22Rv1 (cell line): ENCODE results near the gene PFKFB1.
A peak's percentile ranks its signal among the peaks of the same experiment; 100 is the strongest.

Source experiments
- H3K27ac ChIP-seq: fragments of 450-650 bp; 2 replicates; pipeline ENCODE4 v1.5.1; 2017
- ZFX ChIP-seq: fragments of 450-650 bp; IDR thresholded peaks from 2 replicates; pipeline ENCODE4 v1.6.1; 2017; ENCODE audit warnings: antibody characterized with exemption, borderline replicate concordance
- TF ChIP-seq, protein P1 (sequence below): fragments of 450-650 bp; IDR thresholded peaks from 2 replicates; pipeline ENCODE4 v1.5.1; 2017; ENCODE audit warnings: mild to moderate bottlenecking

PFKFB1 gene

DNA sequence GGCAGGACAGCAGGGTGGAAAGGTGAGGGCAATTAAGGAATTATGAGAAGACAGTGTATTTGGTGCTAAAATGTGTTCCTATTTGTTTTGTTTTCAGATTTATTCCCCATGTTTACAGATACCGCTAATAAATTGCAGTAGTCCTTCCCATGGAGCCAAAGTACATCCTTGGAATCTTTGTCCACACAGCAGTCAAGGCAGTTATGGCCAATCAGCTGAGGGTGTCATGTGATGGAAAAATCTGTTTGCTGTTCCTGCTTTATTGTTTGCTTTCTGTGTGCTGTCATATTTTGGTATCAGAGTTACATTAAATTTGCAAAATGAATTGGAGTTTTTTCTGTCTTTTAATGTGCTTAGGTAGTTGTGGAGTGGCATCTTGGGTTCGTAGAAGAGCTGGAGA lies 62.9 kb downstream of the PFKFB1 start:
- TF ChIP-seq, protein P1, sequence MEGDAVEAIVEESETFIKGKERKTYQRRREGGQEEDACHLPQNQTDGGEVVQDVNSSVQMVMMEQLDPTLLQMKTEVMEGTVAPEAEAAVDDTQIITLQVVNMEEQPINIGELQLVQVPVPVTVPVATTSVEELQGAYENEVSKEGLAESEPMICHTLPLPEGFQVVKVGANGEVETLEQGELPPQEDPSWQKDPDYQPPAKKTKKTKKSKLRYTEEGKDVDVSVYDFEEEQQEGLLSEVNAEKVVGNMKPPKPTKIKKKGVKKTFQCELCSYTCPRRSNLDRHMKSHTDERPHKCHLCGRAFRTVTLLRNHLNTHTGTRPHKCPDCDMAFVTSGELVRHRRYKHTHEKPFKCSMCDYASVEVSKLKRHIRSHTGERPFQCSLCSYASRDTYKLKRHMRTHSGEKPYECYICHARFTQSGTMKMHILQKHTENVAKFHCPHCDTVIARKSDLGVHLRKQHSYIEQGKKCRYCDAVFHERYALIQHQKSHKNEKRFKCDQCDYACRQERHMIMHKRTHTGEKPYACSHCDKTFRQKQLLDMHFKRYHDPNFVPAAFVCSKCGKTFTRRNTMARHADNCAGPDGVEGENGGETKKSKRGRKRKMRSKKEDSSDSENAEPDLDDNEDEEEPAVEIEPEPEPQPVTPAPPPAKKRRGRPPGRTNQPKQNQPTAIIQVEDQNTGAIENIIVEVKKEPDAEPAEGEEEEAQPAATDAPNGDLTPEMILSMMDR = no peak
- TF ChIP-seq ZFX = no peak
- peak overlapping the region; percentile 80 for H3K27ac ChIP-seq

GRCh38 chrX:54930291-54931049 lies 63.5 kb downstream of the PFKFB1 start:
- H3K27ac ChIP-seq = peak overlapping the region; percentile 80
- TF ChIP-seq, protein P1 = no peak

GRCh38 chrX:54928876-54929275 lies 65.1 kb downstream of the PFKFB1 start:
- no peak overlapping the region for H3K27ac ChIP-seq
- TF ChIP-seq ZFX = no peak
- TF ChIP-seq, protein P1 = no peak

- TF ChIP-seq ZFX = no peak
- TF ChIP-seq, protein P1 = no peak
- no peak overlapping the region for H3K27ac ChIP-seq
Measured at GRCh38 chrX:54926978-54927377, 67.0 kb downstream of the PFKFB1 start.

GRCh38 chrX:54923376-54923775 lies 70.6 kb downstream of the PFKFB1 start:
- TF ChIP-seq, protein P1 = no peak
- no peak for TF ChIP-seq ZFX

GRCh38 chrX:54922547-54922946 lies 71.4 kb downstream of the PFKFB1 start:
- H3K27ac ChIP-seq = no peak overlapping the region
- TF ChIP-seq ZFX = no peak
- TF ChIP-seq, protein P1 = no peak

More at GRCh38 chrX:54923376-54923775, 70.6 kb downstream of the PFKFB1 start:
- H3K27ac ChIP-seq = no peak overlapping the region

DNA sequence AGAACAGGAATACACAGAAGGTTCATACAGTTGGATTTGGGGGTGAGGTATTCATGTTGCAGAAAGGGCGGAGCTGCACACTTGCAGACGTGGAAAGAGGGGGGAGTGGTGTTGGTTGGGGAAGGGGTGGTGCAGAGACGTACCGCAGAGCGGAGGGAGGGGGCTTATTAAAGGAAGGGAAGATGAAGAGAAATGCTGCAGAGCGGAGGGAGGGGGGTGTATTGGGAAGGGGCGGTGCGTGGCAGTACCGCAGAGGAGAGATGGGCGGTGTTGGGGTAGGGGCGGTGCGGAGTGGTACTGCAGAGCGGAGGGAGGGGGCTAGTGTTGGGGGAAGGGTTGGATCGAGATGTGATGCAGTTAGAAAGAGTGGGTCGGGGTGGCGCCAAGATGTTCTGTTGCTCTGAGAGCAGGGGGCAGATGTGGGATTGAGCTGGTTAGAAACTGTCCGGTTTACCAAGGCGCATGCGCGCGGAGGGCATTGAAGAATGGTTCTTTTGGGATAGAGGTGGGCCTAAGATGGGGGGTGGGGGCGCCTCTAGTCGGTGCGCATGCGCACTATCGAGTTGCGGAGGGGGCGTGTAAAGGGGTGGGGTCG lies 72.5 kb downstream of the PFKFB1 start:
- no peak overlapping the region for H3K27ac ChIP-seq
- TF ChIP-seq ZFX = no peak
- TF ChIP-seq, protein P1 = no peak
